Fibroblast of peridontal ligament (primary cell): ENCODE measurements around the gene NOL12.
A peak's percentile ranks its signal among the peaks of the same experiment; 100 is the strongest.

ENCODE experiments used
- DNase-seq: peaks from one replicate; pipeline ENCODE4 v3.0.0-alpha.2; 2010; ENCODE audit errors: extremely low read depth

The NOL12 gene

DNA sequence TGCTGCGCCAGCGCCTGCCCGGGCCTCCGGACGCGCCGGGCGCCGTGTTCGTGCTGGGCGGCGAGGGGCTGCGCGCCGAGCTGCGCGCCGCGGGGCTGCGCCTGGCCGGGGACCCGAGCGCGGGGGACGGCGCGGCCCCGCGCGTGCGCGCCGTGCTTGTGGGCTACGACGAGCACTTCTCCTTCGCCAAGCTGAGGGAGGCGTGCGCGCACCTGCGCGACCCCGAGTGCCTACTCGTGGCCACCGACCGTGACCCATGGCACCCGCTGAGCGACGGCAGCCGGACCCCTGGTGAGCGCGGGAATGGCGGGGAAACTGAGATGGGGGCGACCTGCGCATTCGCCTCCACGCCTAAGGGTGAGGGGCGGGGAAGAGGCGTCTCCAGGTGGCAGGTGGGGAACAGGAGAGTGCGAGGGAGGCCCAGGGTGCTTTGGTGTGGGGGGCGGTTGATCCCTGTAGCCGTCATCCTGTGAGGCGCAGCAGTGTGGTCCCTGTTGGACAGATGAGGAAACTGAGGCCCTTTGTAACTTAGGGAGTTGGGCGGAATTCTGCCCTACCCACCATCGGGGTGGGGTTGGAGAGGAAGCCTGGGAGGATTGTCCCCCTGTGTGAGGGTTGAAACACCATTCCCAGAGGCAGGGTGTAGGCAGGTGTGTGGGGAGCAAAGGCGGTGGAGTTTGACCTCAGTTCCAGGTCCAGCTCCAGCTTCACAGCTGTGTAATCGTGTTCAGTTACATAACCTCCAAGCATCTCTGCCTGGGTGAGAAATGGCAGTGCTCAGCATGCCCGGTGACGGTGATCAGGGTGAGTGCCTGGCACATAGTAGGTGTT, 26.9 kb upstream of the NOL12 start:
- no peak for DNase-seq

DNA sequence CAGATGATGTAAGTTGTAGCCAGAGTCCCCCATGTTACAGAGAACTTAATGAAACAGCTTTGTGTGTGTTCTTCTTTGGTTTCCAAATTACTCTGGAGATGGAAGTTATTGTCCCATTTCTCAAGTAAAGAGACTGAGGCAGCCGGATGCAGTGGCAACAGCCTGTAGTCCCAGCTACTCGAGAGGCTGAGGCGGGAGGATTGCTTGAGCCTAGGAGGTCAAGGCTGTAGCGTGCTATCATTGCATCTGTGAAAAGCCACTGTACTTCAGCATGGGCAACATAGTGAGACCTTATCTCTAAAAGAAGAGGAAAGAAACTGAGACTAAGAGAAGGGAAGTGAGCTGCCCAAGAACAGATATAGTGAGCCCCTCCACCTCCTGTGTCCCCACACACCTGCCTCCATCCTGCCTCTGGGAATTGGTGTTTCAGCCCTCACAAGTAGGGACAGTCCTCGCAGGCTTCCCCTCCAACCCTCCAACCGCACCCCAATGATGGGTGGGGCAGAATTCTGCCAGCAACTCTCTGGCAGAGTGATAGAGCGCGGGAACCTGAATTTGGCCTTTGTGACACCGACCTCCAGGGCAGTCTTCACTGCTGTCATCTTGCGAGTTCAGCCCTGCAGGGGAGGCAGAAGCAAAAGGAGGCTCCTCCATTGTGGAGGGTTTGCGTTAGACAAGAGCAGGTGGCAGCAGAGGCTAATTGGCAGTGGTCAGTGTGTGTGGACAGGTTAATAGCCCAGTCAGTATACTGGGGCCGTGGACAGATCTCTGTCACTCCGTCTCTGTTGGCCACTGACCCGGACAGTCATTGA, 26.0 kb upstream of the NOL12 start:
- no peak for DNase-seq

DNA sequence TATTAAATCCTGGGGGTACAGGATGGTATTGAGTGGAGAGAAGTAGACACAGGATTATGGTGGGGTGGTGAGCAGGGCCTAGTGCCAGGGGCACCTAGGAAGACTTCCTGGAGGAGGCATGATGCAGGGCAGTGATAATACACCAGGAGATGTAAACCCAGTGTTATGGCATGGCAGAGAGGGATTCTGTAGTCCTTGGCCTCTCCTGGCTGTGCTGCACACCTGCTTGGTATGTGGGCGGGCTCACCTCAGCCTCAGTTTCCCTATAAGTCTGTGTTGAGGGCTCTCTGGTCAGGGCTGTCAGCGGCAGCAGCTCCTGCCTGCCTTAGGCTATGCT, 25.5 kb upstream of the NOL12 start:
- DNase-seq, result no peak

DNA sequence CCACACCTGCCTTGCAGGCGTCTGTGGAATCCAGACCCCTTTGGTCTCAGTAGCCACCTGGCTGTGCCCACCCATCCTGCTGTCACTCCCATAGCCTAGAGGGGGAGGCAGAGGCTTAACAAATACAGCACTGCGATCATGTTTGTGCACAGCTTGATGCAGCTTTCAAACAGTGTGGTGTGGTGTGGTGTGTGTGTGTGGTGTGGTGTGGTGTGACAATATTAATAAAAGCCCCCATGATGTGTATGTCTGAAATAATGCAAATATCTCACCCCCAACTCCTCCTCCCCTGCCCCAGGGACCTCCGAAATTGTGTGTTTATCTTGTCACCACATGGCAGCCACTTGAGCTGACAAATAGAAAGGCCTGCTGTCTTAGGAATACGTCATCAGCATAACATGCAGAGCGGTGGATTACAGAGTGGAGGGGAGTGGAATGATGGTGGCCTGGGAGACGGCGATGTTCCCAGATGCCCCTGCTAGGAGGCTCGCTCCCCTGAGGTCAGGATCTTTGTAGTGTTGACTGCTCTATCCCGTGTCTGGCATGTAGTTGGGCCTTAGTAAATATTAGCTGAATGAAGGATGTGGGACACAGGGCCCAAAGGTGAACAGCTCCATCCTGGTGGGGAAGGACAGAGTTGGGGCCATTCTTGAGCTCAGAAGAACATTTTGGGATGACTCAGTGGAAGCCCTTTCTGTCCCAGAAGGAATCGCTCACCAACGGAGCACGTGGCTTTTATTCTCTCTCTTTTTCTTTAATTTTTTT, 24.8 kb upstream of the NOL12 start:
- DNase-seq, result peak; percentile 82

DNA sequence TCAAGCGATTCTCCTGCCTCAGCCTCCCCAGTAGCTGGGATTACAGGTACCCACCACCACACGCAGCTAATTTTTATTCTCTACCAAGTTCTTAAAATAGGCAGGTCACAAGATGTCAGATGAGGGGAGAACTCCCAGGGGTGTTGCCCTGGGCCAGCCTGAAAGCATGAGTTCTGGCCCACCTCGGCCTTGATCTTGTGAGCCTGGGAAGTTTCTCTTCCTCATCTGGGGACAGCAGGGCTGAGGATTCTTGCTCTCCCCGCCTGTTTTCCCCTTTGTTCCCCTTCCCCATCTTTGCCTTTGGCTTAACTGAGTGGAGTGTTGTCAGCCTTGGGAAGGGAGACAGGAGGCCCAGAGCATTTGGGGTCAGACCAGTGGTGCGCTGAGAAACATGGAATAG, 24.1 kb upstream of the NOL12 start:
- no peak for DNase-seq

DNA sequence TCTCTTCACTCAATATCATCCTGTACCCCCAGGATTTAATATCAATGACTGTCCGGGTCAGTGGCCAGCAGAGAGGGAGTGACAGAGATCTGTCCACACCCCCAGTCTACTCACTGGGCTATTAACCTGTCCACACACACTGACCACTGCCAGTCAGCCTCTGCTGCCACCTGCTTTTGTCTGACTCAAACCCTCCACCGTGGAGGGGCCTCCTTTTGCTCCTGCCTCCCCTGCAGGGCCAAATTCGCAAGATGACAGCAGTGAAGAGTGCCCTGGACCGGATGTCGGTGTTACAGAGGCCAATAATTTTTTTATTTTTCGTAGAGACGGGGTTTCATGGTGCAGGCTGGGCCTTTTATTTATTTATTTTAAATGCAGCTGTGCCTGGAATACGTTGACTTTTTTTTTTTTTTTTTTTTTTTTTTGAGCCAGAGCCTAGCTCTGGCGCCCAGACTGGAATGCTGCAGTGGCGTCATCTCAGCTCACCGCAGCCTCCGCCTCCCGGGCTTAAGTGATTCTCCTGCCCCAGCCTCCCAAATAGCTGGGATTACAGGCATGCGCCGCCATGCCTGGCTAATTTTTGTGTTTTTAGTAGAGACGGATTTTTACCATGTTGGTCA, 22.5 kb upstream of the NOL12 start:
- no peak for DNase-seq

DNA sequence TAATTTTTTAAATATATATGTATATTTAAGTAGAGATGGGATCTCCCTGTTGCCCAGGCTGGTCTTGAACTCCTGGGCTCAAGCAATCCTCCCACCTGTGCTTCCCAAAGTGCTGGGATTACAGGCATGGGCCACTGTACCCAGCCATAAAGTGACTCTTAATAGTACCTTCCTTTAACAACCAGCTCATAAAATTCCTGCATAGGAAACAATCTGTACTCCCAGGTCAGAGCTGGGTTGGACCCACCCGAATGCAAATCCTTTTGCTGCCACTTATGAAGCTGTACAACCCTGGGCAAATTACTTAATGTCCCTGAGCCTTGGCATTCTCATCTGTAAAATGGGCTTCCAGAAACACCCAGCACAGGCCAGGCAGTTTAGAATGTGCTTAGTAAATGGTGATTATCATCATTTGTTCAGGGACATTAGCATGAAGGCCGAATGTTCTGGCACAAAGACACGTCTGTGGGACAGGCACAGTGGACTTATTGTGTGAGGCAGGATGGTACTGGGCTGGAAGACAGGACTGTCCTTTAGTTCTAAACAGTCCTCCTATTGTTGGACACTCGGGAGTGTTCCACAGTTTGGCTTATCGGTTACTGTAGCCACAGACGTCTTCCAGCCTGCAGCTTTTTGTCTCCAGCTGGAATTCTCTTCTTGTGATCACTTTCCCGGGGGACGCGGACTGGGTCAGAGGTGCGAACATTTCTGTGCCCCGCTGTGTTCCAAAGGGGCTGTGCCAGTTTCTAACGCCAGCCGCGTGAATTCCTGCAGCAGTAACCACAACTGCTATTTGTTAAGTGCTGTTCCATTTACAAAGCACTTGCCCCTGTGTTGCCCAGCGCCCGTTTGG, 21.7 kb upstream of the NOL12 start:
- DNase-seq, result no peak

DNA sequence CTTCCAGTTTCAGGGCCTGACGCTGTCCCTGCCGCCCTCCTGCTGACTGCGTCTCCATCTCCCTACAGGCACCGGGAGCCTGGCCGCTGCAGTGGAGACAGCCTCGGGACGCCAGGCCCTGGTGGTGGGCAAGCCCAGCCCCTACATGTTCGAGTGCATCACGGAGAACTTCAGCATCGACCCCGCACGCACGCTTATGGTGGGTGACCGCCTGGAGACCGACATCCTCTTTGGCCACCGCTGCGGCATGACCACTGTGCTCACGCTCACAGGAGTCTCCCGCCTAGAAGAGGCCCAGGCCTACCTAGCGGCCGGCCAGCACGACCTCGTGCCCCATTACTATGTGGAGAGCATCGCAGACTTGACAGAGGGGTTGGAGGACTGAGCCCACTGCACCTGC, 20.7 kb upstream of the NOL12 start:
- DNase-seq, result no peak

DNA sequence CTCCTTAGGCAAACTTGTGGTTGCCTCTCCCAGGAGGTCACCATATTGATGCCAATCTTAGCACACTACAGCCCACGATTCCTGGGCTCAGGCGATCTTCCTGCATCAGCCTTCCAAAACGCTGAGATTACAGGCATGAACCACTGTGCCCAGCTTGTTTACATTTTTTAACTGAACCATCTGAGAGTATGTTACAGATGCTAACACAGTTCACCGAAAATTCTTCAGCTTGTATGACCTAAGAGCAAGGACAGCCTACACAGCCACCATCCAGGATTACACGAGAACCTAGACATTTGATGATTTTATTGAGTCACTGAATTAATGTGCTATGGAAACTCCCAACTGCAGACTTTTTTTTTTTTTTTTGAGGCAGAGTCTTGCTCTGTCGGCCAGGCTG, 16.6 kb upstream of the NOL12 start:
- DNase-seq, result peak; percentile 96

DNA sequence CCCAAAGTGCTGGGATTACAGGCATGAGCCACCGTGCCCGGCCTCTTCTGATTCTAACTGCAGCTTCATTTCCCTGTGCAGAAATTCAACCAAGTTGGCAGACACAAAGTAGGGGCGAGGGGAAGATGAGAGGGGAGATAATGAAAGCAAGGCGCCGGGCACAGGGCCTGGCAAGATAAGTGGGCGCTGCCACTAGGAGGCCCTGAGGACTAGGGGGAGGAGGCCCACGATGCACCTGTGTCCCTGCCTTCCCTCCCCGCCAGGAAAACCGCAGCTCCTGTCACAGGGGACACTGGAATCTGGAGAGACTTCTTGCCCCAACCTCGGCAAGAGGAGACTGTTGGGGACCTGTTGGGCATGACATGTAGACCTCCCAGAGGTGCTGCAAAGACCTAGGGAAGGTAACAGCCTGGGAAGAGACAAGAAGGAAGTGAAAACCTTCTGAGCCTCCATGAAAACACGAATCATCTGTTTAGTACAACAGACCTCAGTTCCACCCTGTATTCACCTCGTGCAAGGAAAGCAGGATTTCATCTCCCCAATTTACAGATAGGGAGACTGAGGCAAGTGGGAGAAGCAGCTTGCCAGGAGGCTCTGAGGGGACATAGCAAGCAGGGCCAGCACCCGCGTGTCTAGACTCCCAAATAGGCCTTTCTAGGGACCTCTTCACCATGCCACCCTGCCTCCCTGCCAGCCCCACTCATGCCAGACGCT, 13.8 kb upstream of the NOL12 start:
- DNase-seq, result no peak

DNA sequence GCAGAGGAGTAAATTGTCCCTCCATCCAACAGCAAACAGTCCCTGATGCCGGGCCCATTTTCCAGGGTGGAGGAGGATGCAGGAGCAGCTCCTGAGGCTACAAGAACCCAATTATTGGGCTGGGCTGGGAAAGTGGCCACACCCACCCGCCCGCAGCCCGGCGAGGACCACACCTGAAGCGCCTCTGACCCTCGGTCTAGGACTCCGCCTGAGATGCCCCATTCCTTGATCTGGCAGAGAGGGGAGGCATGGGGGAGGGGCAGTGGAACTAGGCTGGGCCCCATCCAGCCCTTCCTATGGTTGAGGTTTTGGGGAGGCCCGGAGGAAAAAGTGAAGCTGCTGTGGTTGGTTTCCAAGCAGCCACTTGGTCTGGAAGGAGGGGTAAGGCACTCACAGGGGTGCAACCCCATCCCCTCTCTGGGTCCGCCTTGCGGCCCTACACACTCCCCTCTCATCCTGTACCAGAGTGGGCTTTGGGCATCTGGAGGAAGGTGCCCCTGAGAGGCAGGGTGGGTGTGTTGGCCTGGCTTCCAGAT, 13.2 kb upstream of the NOL12 start:
- no peak for DNase-seq

DNA sequence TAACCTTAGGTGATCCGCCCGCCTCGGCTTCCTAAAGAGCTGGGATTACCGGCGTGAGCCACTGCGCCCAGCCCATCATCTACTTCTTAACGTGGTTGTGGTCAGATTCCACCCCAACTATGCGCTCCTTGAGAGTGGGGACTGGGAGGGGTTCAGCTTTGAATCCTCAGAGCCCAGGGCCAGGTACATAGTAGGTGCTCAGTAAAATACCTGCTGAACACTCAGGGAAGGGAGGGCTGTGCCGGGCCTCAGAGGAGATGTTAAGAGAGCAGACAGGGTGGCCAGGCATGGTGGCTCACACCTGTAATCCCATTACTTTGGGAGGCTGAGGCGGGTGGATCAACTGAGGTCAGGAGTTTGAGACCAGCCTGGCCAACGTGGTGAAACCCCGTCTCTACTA, 11.9 kb upstream of the NOL12 start:
- no peak for DNase-seq

DNA sequence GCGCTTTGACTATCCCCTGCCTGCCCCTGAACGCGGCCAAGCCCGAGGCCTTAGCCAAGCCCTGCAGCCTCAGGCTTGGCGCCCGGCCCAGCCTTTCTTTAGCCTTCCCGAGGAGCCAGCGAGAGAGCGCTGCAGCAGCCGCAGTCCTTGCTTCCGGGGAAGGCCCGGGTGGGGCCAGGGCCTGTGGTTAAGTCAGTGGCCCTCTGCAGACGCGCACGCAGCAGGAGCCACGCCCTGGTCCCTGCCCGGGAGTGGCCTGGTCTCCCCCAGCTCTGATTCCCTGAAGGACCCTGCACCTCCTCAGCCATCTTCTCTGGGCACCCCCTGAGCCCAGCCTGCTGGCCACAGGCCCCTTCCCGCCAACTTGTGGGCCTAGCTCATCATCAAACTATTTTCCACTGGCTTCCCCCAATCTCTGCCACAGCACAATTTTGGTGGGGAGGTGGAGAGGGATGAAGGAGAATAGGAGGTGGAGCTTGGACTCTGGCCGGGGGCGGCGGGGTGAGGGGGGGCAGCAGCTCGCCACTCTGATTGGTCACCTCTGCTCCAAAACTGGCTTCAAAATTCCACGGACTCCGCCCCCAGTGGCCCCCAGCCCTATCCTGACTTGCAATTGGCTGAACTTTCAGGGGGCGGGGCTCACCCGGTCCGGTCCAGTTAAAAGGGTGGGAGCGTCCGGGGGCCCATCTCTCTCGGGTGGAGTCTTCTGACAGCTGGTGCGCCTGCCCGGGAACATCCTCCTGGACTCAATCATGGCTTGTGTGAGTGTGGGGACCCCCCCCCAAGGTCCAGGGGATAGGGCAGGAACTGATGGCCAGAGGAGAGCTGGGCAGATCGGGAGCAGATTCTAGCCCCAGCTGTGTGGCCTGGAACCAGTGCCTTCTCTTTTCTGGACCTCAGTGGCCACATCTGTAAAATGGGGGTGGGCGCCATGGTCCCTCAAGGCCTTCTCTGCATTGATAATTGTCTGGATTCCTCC, 10.9 kb upstream of the NOL12 start, which contains the start of gene LGALS1:
Gene LGALS1 (plus strand): TSS at position 686 of the 979 bp plus-strand sequence. CDS start 67 bp downstream, at position 753.
- DNase-seq, result peak; percentile 98

DNA sequence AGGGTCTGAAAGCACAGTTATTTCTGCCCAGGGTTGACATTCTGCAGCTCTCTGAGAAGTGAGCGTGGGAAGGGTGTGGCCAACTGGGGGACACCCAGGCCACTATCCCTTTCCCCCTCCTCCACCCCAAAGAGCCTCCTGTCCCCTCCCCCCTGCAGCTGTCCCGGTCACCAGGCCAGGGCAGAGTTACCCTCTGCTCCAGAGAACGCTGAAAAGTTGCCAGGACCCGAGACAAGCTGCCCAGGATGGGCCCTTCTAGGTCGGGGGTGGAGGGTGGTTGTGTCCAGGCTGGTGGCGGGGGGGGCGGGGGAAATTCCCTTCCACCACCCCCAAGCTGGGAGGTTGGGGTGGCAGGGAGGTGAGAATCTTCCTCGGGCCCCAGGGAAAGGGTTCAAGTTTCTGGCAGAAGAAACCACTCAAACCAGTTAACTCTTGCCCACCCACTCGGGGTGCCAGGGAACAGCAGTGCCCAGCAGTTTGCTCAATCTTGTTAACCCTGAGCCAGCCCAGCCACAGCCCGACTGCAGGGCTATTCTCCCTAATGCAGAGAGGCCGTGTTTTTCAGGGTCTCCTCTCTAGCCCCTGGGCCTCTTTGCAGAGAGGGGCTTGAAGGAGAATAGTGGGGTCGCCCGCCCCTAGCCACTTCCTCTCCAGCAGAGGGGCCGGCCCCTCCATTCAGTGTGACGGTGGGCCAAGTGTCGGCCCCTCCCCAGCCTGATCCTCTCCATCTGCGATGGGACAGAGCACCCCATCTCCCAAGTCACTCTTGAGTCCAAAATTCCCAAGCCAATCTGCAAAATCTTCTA, 10.0 kb upstream of the NOL12 start:
- peak; percentile 32 for DNase-seq

DNA sequence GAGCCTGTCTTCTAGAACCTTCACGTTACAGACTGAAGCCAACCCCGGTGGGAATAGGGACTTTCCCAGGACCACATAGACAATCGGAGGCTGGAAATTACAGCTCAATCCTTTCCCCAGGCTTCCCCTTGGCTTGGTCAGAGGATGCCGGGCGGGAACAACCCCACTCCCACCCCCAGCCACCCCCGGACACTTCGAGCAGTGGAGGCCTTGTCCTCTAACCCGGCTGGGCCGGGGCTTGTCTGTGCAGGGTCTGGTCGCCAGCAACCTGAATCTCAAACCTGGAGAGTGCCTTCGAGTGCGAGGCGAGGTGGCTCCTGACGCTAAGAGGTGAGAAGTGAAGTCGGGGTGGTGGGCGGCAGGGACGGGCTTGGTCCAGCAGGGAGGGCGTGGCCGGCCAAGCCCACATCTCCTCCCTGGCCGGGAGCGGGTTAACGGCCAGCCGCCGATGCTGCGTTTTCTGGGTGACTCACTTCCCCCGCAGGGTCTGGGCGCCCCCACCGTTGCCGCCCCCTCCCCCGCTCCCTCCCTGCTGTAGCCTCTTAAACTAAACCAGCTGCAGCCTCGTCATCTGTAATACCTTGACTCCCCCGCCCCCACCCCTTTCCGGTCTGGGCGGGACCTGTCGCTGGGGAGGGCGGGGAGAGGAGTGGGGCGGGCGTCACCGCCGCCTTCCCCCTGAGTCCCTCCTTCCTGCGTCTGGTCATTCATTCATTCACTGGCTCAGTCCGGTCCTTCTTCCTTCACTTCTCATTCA, 9.2 kb upstream of the NOL12 start:
- DNase-seq, result peak; percentile 95

DNA sequence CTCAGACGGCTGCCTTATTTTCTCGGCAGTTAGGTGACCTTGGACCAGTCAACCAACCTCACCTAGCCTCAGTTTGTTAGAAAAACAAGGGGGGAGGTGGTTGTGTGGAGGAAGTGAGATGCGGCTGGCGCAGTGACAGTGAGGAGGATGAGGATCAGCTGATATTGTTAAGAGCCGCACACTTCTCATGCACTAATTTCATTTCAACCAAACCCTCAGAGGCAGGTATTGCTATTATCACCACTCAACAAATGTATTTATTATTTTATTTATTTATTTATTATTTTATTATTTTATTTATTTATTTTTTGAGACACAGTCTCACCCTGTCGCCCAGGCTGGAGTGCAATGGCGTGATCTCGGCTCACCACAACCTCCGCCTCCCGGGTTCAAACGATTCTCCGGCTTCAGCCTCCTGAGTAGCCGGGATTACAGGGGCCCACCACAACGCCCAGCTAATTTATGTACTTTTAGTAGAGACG, 8.6 kb upstream of the NOL12 start:
- no peak for DNase-seq

DNA sequence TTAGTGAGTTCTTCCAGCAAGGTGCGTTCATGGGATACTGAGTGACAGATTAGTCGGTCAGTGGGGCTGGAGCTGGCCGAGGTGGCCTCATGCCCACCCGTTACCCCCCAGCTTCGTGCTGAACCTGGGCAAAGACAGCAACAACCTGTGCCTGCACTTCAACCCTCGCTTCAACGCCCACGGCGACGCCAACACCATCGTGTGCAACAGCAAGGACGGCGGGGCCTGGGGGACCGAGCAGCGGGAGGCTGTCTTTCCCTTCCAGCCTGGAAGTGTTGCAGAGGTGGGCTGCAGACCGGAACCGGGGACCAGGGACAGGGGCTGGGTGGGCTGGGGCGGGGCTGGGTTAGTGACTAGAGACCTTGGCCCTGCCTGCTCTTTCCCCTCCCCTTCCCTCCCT, 7.8 kb upstream of the NOL12 start:
- DNase-seq, result no peak
